Superior temporal gyrus (tissue), 1 donor: ENCODE results near the gene ZMIZ1.
A peak's percentile ranks its signal among the peaks of the same experiment; 100 is the strongest.
"Not testable (repeated sequence)": the region's sequence is repeated elsewhere in the genome, so short reads cannot be mapped to it uniquely, and the experiment has no call there.

Experiments
- DNase-seq: peaks from one replicate; pipeline ENCODE4 v3.0.0-alpha.2; 2016; ENCODE audit errors: extremely low spot score

Gene ZMIZ1

GRCh38 chr10:79266543-79267312 lies 198.0 kb downstream of the ZMIZ1 start:
- no peak for DNase-seq

DNA sequence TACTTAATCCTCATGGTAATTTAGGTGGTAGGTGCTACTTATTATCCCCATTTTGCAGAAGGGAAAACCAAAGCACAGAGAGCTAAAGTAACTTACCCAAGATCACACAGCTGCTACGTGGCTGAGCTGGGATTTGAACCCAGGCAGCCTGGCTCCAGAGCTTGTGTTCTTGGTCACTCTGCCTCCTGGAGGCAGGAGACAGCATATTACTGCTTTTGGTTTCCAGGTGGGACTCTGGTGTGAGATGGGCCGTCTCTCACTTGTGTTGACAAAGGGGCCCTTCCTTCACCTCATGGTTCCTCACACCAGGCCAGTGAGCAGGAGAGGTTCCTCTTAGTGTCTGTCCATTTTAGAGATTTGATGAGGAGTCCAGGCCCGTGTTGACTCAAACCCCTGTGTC lies 198.7 kb downstream of the ZMIZ1 start:
- DNase-seq = no peak

- DNase-seq = no peak
Measured at GRCh38 chr10:79268161-79268601, 199.4 kb downstream of the ZMIZ1 start.

- no peak for DNase-seq
Measured at GRCh38 chr10:79268742-79269141, 200.0 kb downstream of the ZMIZ1 start.

GRCh38 chr10:79269443-79269842 lies 200.7 kb downstream of the ZMIZ1 start:
- DNase-seq = no peak

- no peak for DNase-seq
Measured at GRCh38 chr10:79269969-79270368, 201.2 kb downstream of the ZMIZ1 start.

DNA sequence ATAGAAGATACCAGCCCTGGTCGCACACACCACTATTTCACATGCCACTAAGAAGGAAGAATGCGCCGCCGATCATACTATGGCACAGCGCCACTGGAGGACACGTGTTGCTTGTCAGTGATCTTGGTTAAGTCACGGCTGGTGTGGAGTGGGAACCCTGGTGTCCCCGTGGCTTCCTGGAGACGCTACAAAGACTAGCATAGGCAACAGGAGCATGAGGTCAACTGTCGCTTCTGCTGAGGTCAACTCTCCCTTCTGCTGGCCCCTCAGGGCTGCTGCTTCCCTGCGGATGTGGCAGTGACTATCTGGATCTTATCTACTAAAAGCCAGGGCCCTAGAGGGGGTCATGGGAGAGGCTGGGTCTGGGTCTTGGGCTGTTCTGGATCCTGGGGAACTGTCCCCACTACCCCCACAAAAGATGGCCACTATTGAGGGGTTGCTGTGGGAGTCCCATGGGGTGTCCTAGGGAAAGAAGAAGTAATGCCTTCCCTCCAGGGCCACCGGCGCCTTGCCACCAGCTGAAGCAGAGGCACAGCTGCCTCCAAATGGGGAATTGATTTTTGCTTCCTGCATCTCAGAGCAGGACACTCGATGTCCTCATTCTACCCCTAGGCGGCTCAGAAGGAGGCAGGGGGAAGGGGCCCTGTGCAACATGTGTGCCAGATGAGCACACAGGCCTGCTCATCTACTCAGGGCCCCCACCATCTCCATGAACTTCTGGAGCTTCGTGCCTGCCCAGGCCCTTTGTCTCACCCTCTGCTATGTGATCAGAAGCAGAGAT lies 201.9 kb downstream of the ZMIZ1 start:
- DNase-seq = no peak

DNA sequence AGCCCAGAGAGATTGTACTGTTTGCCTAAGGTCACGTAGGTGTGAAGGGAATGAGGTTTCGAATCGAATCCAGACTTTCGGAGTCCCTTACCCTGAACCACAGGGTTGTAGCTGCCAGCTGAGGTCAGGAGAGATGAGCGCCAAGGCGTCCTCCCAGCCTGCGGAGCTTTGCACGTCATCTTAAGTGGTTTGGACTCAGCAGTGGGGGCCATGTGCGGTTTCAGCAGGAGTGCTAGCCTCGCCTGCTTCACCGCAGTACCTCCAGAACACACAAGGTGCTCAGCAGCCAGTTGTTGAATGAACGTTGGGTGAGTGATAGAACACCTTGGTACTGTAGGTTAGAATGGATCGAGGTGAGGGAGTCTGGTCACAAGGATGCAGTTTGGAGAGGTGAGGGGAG lies 203.6 kb downstream of the ZMIZ1 start:
- DNase-seq = no peak

DNA sequence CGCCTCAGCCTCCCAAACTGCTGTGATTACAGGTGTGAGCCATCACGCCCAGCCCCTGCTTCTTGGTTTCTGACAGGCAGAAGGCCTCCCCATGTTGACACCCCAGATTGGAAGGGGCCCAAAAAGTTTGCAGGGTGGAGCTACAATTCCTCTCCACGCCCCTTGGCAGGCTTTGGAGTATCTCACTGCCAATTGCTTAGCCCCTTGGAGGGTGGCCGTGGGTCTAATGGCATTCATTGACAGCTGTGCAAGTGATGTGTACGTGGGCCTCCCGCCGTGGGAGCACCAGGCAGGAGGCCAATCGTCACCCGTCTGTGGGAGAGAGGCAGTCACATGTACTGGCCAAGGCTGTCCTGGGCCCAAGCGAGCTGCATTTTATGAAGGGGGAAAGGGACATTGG lies 204.8 kb downstream of the ZMIZ1 start:
- DNase-seq = no peak

DNA sequence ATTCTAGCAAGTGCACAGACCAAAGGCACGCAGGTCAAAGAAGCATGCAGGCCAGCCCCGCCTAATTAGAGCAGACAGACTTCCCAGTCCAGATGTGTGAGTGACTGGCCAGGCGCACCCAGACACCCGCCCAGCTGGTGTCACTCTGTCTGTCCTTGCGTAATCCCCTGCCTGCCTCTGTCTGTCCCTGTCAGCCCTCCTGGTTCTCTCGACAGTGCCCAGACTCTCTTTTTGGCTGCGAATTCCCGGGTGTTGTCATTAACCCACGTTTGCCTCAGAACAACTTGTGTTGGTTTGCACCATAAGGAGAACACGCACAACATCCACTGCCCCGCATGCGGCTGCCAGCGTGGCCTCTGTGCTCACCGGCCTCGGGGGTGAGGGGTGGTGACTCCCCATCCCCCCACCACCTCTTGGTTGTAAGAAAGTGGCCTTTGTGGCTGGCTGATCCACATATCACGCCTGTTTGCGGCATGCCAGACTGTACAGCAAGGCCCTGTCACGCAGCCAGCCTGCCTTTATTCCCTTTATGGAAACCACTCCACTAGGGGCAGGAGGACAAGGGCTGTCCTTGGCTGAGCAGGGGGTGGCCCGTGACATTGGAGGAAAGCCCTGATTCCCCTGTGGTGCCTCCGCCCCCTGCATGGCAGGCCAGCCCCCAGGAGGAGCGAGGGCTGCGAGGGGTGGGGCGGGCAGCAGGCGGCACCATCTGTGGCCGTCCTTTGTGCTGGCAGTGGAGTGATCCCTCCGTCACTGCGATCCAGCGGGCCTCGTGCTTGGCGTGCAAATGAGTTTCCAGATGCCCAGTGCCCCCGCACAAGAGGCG lies 205.7 kb downstream of the ZMIZ1 start:
- peak; percentile 95 for DNase-seq

DNA sequence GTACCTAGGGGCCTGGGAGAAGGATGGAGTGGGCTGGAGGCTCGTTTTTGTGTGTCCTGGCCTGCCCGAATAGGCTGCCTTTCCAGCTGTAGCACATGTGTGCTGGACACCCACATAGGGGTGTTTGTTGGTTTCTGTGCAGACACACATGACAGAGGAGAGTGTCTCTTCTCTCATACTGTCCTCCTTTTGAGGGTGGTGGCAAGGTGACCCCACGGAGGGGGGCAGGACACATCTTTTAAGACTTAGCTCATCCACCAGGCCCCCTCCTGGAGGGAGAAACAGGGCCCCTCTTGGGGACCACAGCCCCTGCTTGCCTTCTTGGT lies 206.3 kb downstream of the ZMIZ1 start:
- no peak for DNase-seq

DNA sequence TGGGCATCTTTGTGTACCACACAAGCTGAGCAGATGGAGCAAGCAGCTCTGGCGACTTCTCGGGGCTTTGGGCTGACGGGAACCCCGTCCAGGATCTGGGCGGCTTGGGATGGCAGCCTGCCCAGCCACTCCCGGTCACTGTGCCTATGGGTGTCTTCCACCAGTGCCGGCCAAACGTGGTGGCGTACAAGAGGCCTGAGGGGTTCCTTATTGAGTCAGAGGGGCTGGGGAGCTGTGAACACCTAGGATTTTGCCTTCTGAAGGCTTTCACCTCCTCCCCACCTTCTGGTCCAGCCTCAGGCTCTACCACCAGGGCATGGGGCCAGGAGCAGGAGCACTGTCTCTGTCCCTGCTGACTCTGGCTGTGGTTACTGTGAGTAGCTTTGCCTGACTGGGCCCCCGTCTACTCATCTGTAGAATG lies 206.7 kb downstream of the ZMIZ1 start:
- peak; percentile 65 for DNase-seq

- DNase-seq = no peak
Measured at GRCh38 chr10:79277579-79278269, 209.0 kb downstream of the ZMIZ1 start.

DNA sequence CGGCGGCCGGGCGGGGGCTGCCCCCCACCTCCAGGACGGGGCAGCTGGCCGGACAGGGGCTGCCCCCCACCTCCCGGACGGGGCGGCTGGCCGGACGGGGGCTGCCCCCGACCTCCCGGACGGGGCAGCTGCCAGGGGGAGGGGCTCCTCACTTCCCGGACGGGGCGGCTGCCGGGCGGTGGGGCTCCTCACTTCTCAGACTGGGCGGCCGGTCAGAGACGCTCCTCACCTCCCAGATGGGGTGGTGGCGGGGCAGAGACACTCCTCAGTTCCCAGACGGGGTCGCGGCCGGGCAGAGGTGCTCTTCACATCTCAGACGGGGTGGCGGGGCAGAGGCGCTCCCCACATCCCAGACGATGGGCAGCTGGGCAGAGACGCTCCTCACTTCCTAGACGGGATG lies 210.3 kb downstream of the ZMIZ1 start:
- DNase-seq = not testable (repeated sequence)

GRCh38 chr10:79280956-79281355 lies 212.2 kb downstream of the ZMIZ1 start:
- DNase-seq = no peak

DNA sequence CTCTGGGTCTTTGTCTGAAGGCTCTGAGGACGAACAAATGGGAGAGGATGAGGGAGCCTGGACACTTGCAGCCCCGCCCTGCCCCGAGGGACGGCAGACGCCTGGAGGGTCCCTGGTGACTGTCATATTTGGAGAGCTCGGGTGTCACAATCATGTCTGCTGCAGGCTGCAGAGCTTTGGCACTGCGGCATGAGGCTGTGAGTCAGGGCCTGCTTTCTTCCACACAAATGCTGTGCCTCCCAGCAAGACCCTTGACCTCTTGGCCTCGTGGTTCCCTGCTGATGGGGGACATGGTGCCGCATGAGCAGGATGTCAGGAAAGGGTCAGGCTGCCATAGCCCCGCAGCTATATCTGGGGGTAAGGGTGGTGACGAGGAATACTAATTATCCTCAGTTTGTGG lies 213.6 kb downstream of the ZMIZ1 start:
- DNase-seq = no peak

DNA sequence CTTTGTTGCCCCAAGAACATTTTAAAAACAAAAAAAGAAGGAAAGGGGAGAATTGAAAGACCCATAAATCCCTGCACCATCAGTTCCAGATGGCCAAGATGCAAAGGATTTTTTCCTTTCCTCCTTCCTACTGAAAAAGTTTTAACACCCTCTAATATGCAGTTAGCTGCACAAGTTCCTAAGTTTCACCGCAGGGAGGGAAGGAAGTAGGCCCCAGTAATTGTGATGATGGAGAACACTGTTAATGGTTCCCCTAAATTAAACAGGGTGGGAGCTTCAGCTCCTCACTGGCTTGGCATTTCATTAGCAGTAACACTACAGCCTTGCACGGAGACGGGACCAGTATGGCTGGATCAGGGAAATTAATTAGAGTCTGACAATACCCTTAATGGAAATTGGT lies 214.8 kb downstream of the ZMIZ1 start:
- DNase-seq = no peak

GRCh38 chr10:79284158-79284871 lies 215.5 kb downstream of the ZMIZ1 start:
- DNase-seq = no peak

DNA sequence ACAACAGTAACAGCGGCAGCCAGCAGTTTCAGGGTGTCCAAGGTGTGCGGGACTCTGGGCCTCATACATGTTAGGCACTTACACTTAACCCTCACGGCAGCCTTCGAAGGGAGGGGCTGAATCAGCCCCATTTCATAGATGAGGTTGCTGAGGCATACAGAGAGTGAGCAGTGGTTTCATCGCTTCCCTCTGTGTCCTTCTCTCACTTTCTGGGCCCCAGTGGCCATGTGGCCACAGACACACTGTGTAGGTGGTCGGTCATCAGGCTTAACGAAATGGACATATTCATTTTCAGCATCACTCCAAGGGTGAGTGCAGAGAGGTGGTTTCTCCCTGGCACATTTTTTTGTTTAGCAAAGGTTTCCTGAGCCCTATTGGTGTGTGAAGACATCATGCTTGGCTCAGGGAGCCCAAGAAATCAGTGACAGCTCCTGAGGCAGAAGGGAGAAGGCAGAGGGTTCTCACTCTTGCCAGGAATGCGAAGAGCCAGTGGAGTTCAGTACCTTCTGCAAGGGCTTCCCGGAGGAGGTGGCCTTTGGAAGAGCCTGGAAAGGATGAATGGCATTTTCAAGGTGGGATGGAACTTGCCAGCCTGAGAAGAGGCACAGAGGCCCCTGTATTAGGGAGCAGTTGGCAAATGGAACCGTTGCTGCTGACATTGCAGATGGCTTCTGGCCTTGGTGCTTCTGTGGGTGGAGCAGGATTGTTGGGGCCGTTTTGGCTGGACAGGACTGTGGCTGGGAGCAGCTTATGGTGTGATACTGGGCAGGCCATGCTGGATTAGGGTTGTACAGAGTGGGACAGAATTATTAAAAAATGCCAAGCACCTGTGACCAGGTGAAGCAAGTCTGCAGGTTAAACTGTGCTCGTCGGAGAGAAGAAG lies 216.8 kb downstream of the ZMIZ1 start:
- no peak for DNase-seq

DNA sequence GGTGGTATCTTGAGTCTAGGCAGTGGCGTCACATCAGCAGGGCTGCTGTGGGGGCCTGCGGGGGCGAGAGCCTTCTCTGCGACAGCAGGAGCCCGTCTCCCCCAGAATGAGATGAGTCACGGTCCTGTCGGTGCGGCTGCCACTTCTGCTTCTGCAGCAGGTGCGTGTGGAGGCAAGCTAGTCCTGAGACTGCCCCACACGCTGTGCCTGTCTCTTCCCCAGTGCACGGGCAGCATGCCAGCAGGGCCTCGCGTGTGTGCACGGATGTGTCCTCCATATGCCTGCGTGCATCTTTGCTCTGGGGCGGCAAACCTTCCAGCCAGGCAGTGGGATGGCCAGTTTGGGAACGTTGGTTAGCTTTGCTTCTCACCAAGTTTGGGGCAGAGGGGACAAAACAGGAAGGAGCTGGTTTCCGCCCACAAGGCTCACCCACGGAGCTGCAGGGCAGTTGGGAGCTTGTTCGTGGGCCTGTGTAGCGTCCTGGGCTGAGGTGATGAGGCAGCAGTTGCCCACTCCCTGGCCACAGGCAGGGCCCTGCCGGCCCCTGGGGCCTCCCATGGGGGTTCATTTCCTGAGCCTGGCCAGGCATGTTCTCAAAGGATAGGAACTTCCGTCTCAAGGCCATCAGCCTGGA lies 217.7 kb downstream of the ZMIZ1 start:
- DNase-seq = peak; percentile 65
